Cardiac atrium fibroblast (primary cell): ENCODE results near the gene ALCAM. TPM values are rescaled to one million over a fixed set of nuclear protein-coding genes. Genes with fewer than 3 reads are reported as not detected.

Experiments used
- total RNA-seq: library from RNA; depleted of rRNA; stranded (reverse); fragments of >200 nt; gene quantifications from 2 replicates; pipeline ENCODE4 v1.2.3, GENCODE V29; 2015

ALCAM gene
- total RNA-seq: 53.8 and 57.7 TPM in 2 replicates

GRCh38 chr3:105366326-105367062, at the start of gene ALCAM:
TSS of gene ALCAM (plus strand) at chr3:105366909.

